OCI-LY3 (cell line): ENCODE results near the gene LGI4.

Source experiments
- H2AFZ ChIP-seq: fragments of 200-600, 300-600 bp; shearing (Covaris generic); 2 replicates; pipeline ENCODE4 v1.6.0; 2014; ENCODE audit warnings: antibody characterized with exemption, low read depth, low read length
- H3K27ac ChIP-seq: fragments of 200-600, 300-600 bp; sonication (generic); 2 replicates; pipeline ENCODE4 v1.5.1; 2014; ENCODE audit warnings: mild to moderate bottlenecking, low read length, moderate library complexity, mixed read lengths
- H3K27me3 ChIP-seq: fragments of 200-600, 300-600 bp; sonication (generic); 2 replicates; pipeline ENCODE4 v1.6.1; 2014; ENCODE audit warnings: low read depth, low read length, mixed read lengths
- H3K36me3 ChIP-seq: fragments of 200-600, 300-600 bp; sonication (generic); replicated peaks from 2 replicates; pipeline ENCODE3; 2014; ENCODE audit warnings: low read depth, low read length, mixed read lengths
- H3K4me1 ChIP-seq: fragments of 300-600, 200-600 bp; sonication (generic); 2 replicates; pipeline ENCODE4 v1.6.1; 2014; ENCODE audit warnings: low read length, mixed read lengths
- H3K4me2 ChIP-seq: fragments of 200-600, 300-600 bp; sonication (generic); 2 replicates; pipeline ENCODE4 v1.6.1; 2014; ENCODE audit warnings: low read length, mixed read lengths
- H3K4me3 ChIP-seq: fragments of 300-600, 200-600 bp; sonication (generic); 2 replicates; pipeline ENCODE4 v1.5.1; 2014; ENCODE audit warnings: antibody characterized with exemption, mild to moderate bottlenecking, low read length, moderate library complexity
- H3K79me2 ChIP-seq: fragments of 300-600, 200-600 bp; shearing (Covaris generic); 2 replicates; pipeline ENCODE4 v1.6.1; 2014; ENCODE audit warnings: mild to moderate bottlenecking, low read length, mixed read lengths
- H3K9ac ChIP-seq: fragments of 300-600, 200-600 bp; shearing (Covaris generic); 2 replicates; pipeline ENCODE4 v1.6.0; 2014; ENCODE audit warnings: mild to moderate bottlenecking, low read length, moderate library complexity
- H3K9me3 ChIP-seq: fragments of 200-600, 300-600 bp; shearing (Covaris generic); 2 replicates; pipeline ENCODE4 v1.6.1; 2014; ENCODE audit warnings: low read length, mixed read lengths; ENCODE audit not compliant: insufficient read depth
- H4K20me1 ChIP-seq: fragments of 200-600, 300-600 bp; sonication (generic); 2 replicates; pipeline ENCODE4 v1.6.1; 2016; ENCODE audit warnings: low read length, mixed read lengths; ENCODE audit not compliant: insufficient read depth
- EZH2phosphoT487 ChIP-seq: fragments of 200-600 bp; shearing (Covaris generic); IDR thresholded peaks from 2 replicates; pipeline ENCODE4 v1.6.1; 2018; ENCODE audit warnings: antibody characterized with exemption, mixed run types, low read depth
- TF ChIP-seq, protein P1 (sequence below): fragments of 200-600, 300-600 bp; sonication (generic); IDR thresholded peaks from 2 replicates; pipeline ENCODE4 v1.5.1; 2014; ENCODE audit warnings: antibody characterized with exemption, low read length, low read depth

The LGI4 gene

DNA sequence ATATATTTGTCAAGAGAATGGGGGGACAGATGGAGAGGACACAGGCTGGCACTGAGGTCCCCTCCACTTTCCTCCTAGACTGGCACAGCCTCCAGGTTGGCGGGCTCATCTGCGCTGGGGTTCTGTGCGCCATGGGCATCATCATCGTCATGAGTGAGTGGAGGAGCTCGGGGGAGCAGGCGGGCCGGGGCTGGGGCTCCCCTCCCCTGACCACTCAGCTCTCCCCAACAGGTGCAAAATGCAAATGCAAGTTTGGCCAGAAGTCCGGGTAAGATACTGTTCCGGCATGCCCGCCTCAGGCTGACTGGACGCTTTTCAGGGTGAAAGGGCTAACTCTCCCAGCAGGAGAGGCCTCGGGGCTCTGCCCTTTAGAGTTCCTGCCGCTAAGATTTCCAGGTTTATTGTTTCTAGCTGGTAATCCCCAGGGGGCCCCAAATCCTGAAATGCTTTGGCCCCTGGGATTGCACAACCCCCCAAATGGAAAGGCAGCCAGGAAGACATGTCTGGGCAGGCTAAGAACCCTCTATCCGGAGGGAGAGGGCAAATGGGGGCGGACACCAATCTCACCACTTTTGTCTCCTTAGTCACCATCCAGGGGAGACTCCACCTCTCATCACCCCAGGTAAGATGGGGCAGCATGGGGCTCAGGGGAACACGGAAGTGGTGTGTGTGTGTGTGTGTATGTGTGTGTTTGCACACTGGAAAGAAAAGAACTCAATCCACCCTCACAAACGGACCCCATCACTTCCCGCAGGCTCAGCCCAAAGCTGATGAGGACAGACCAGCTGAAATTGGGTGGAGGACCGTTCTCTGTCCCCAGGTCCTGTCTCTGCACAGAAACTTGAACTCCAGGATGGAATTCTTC, 11.9 kb downstream of the LGI4 start:
- H3K9ac ChIP-seq: no peak overlapping the region
- no peak overlapping the region for H3K4me3 ChIP-seq
- no peaks in the 10 kb centered on the region for H4K20me1 ChIP-seq
- TF ChIP-seq EZH2phosphoT487: no peak
- TF ChIP-seq, protein P1, sequence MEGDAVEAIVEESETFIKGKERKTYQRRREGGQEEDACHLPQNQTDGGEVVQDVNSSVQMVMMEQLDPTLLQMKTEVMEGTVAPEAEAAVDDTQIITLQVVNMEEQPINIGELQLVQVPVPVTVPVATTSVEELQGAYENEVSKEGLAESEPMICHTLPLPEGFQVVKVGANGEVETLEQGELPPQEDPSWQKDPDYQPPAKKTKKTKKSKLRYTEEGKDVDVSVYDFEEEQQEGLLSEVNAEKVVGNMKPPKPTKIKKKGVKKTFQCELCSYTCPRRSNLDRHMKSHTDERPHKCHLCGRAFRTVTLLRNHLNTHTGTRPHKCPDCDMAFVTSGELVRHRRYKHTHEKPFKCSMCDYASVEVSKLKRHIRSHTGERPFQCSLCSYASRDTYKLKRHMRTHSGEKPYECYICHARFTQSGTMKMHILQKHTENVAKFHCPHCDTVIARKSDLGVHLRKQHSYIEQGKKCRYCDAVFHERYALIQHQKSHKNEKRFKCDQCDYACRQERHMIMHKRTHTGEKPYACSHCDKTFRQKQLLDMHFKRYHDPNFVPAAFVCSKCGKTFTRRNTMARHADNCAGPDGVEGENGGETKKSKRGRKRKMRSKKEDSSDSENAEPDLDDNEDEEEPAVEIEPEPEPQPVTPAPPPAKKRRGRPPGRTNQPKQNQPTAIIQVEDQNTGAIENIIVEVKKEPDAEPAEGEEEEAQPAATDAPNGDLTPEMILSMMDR: no peak
- no peaks in the 10 kb centered on the region for H3K79me2 ChIP-seq
- H3K4me1 ChIP-seq: peaks cover 19% of the 10 kb centered on the region
- H3K4me2 ChIP-seq: no peak overlapping the region
- no peak overlapping the region for H2AFZ ChIP-seq
- no peak overlapping the region for H3K27ac ChIP-seq
- no peaks in the 10 kb centered on the region for H3K36me3 ChIP-seq
- H3K9me3 ChIP-seq: no peaks in the 10 kb centered on the region
- H3K27me3 ChIP-seq: no peaks in the 10 kb centered on the region

DNA sequence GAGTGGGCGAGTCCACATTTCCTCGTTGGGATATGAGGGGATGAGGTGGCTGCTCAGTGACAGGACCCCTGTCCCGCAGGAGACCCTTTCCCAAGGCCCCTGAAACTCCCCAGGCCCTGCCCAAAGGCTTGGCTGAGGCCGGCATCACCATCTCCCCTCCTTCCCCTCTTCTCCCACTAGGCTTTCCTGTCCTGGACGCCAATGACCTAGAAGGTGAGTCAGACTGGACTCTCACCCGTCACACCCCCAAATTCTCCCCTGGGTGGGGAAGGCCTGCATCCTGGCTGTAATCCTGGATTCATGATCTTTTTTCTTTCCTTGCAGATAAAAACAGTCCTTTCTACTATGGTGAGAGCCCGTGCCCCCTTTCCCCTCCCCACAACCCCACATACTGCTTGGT, 14.0 kb downstream of the LGI4 start:
- no peak overlapping the region for H3K27ac ChIP-seq
- peaks cover 12% of the 10 kb centered on the region for H3K27me3 ChIP-seq
- no peaks in the 10 kb centered on the region for H3K9me3 ChIP-seq
- TF ChIP-seq, protein P1: no peak
- no peak for TF ChIP-seq EZH2phosphoT487
- no peak overlapping the region for H3K9ac ChIP-seq
- no peak overlapping the region for H2AFZ ChIP-seq
- no peak overlapping the region for H3K4me3 ChIP-seq
- peaks cover 19% of the 10 kb centered on the region for H3K4me1 ChIP-seq
- no peaks in the 10 kb centered on the region for H3K36me3 ChIP-seq
- H3K4me2 ChIP-seq: peak overlapping the region; percentile 23; the same call in 1 of the 2 replicates
- H4K20me1 ChIP-seq: no peaks in the 10 kb centered on the region
- H3K79me2 ChIP-seq: no peaks in the 10 kb centered on the region

DNA sequence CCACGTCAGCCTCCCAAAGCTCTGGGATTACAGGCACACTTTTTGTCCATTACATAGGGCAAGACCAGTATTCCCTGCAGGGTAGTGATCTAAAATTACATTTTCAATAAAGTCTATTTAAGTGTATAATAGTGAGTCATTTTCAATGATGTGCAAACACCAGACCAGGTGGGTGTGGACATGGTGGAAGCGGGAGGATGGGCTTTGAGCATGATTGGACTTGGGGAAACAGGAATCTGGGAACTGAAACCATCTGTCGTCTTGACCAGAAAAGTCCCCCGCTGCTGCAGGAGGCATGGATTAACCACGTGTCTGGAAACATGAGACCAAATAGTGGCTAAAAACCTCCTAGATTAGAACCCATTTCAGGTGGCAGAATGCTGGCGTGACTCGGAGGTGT, 14.4 kb downstream of the LGI4 start:
- Histone ChIP-seq H3K4me3 (no peak overlapping the region), H3K36me3 (no peaks in the 10 kb centered on the region), H3K4me1 (peaks cover 19% of the 10 kb centered on the region), H3K27ac (no peak overlapping the region), H2AFZ (no peak overlapping the region), H3K9ac (no peak overlapping the region), H4K20me1 (no peaks in the 10 kb centered on the region), H3K9me3 (no peaks in the 10 kb centered on the region), H3K27me3 (peaks cover 16% of the 10 kb centered on the region), H3K79me2 (no peaks in the 10 kb centered on the region), H3K4me2 (peak overlapping the region; percentile 23; the same call in 1 of the 2 replicates)
- no peak for TF ChIP-seq EZH2phosphoT487
- TF ChIP-seq, protein P1: no peak

DNA sequence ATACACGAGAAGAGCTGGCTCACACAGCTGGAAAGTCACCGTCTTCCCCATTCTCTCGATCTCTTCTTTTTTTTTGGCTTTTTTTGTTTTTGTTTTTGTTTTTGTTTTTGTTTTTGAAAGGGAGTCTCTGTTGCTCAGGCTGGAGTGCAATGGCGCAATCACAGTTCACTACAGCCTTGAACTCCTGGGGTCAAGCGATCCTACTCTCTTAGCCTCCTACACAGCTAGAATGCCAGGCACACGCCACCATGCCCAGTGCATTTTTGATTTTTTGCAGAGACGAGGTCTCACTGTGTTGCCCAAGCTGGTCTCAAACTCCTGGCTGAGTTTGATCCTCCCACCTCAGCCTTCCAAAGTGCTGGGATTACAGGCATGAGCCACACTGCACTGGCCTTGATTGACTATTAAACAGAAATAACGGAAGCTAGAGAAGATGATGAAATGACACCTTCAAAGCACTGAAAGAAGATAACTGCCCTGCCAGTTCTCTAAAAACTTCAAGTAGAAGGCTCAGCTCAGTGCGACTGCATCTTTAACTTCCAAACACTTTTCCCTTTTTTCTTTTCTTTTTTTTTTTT, 15.2 kb downstream of the LGI4 start:
- H3K27me3 ChIP-seq: peaks cover 21% of the 10 kb centered on the region
- no peaks in the 10 kb centered on the region for H3K79me2 ChIP-seq
- H3K9me3 ChIP-seq: no peaks in the 10 kb centered on the region
- H2AFZ ChIP-seq: no peak overlapping the region
- peaks cover 15% of the 10 kb centered on the region for H3K4me1 ChIP-seq
- H3K36me3 ChIP-seq: no peaks in the 10 kb centered on the region
- TF ChIP-seq EZH2phosphoT487: no peak
- TF ChIP-seq, protein P1: no peak
- H3K9ac ChIP-seq: no peak overlapping the region
- H3K27ac ChIP-seq: no peak overlapping the region
- no peaks in the 10 kb centered on the region for H4K20me1 ChIP-seq
- H3K4me3 ChIP-seq: no peak overlapping the region
- no peak overlapping the region for H3K4me2 ChIP-seq
